ENCODE measurements around the gene UBE2H.
"Not testable (repeated sequence)": the region's sequence is repeated elsewhere in the genome, so short reads cannot be mapped to it uniquely, and the experiment has no call there.

UBE2H gene

DNA sequence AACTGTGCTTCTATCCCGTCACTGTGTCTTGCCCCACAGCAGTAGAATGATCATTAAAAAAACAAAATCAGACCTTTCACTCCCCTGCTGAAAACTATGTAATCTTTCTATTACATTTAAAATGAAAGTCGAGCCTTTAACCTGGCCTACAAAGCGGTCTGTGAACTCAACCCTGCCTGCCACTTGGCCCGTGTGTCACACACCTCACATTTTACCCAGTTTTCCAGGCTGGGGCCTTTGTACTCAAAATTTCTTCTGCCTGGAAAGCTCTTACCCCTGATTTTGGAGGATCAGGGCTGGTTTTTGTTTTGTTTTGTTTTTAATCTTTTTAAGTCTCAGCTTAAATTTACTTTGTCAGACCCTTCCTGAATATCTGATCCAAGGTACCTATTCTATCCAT, 82.1 kb downstream of the UBE2H start:
- no peak for FAIRE-seq

DNA sequence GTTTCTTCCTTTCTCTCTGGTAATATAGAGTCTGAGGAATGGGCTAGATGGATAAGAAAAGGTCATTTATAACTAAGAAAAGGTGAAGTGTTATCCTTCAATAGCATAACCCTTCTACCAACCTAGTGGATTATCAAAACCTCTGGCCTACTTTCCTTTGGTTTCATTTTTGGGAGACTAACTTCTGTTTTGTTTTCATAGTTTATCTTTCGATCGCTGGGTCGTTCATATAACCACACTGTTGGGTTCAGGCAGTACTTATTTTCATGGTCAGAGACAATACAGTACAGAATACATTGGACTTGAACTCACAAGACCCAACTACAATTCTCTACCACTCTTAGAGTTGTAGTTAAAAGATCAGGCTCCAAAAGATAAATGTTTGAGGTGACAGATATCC, 86.5 kb downstream of the UBE2H start:
- FAIRE-seq, result no peak

DNA sequence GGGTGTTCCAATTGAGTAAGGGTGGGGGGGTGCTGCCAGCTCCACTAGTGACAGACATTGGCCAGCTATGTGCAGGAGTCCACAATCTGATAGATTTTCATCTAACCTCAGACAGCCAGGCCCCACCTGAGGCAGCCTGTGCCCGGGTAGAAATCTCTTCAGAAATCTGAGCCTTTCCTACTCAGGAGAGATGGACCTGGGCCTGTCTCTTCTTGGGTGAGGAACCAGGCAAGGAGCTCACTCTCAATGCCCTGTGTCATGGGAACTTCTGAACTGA, 86.9 kb downstream of the UBE2H start:
- no peak for FAIRE-seq

DNA sequence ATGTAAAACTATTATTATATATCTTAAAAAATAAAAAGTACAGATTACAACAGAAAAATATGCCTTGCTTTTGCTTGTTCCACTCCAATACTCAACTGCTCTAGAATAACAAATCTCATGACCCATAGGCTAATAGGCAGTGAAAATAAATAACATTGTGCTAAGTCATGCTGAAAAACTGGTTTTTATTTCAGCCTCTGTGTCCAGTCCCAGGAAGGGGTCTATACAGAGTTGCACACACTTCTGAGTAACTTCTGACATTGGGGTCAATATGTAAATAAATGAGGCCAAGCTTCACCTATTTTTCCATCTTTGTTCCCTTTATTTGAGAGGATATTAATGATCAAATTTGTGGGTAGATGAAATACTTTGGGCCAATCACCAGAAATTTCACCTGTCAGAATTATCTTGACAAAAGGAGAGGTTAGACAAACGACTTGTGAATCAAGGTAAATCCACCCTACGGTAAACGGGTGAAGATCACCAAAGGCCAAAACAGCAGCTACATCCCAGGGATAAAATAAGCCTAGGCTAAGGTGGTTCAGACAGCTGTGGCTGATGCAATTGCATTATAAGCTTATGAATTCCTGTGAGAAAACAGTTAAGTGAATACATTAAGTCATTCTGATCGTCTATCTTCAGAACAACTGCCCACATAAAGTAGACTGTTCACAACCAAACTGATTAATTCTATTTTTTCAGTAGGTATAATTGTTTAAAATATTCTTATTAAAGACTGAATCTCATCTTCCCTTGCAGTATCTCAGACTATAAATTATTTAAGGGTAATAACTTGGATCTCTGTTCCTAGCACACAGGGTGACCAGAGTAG, 87.5 kb downstream of the UBE2H start:
- peak; percentile 82 for FAIRE-seq

DNA sequence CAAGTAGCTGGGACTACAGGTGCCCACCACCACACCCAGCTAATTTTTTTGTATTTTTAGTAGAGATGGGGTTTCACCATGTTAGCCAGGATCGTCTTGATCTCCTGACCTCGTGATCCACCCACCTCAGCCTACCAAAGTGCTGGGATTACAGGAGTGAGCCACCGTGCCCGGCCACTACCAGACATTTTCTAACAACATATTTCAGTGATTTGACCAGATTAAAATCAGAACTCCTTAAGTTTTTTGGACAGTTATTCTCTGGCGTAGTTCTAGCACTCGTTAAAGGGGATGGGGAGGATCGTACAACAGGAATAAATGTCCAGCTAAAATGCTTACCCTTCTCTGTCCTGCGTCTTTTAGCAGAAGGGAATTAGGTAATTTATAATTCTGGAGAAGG, 88.1 kb downstream of the UBE2H start:
- not testable (repeated sequence) for FAIRE-seq

DNA sequence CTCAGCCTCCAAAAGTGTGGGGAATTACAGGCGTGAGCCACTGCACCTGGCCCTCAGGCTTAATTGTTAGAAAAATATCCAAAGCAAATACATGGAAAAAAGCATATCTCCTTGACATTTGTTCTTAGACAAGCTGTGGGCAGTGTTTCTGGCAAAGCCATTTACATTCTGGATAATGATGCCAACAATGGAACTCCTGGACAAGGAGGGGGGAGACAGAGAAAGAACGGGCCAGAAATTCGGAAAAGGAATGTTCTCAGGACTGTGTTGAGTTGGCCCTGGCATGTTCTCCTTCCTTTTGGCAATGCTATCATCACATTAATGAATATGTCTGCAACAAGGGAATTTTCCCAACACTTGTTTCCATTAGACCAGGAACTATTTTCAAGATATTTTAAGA, 88.7 kb downstream of the UBE2H start:
- FAIRE-seq, result no peak

DNA sequence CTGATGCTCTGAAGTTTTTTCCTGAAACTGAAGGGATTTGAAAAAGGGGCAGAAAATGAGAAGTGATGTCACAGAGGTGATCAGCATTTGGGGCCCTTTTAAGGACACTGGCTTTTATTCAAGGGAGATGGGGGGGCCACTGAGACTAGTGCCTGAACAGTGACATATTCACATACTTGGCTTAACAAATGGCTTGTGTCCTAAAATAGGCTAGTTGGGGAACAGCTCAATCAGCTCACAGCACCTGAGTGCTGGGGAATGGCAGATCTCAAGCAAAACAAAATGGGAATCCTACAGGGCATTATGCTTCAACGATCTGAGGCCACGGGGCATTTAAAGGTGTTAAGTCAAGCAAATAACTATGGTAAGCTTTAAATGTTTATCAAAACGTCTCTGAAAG, 90.1 kb downstream of the UBE2H start:
- FAIRE-seq, result no peak

DNA sequence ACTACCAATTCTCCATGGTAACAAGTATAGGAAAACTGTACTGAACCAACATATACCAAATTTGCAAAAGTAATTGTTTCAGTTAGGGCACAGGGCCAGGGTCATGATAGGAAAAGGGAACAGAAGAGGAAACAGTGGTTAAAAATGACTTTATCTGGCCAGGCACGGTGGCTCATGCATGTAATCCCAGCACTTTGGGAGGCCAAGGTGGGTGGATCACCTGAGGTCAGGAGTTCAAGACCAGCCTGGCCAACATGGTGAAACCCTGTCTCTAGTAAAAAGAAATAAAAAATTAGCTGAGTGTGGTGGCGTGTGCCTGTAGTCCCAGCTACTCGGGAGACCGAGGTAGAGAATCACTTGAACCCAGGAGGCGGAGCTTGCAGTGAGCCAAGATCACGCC, 92.0 kb downstream of the UBE2H start:
- not testable (repeated sequence) for FAIRE-seq

DNA sequence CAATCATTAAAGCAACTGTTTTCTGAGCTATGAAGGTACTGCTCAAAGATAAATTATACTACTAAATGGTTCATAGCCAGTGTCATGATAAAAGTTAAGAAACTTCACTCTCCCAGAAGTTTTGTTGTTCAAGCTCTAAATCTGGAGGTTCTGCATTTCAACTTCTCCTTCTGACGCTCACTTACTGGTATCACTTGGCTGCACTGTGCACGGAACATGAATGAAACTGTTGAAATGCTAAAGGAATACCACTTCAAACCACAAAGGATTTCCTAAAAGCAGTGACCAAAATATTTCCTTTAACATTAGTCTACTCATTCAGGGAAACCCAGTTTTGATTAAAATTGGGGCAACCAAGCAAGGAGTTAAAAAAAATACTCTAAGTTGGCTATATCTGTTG, 93.6 kb downstream of the UBE2H start:
- FAIRE-seq, result no peak

DNA sequence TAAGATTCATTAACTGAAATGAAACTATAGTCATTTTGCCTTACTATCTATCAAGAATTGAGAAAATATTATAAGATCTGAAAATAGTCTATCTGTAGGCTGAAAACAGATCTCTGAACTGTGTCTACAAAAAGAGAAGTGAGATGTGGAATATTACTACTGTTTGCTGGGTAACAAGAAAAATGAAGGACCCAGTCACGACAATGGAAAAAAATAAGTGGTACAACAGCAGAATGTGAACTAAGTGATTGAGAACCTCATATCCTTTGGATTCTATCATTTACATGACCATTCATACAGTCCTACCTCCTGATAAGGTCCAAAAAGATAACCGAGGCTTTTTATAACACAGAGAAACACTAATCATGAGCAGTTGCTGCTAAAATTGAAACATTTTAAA, 94.3 kb downstream of the UBE2H start:
- FAIRE-seq, result no peak

DNA sequence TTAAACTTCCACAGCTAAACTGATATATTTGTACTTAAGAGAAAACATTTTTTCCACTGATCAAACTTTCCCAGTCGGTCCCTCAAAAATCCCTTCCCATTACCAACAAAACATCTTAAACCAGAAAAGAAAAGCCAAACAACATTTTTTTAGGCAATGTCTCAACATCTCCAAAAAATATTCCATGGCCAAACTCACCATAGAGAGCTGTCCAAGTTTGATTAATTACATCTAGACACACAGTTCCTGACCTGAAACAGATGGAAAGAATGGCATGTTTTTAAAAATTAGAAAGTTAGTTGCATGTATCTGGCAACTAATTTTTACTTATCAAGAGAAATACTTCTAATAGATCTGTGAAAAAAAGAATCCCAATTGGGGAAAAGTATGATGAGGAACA, 95.4 kb downstream of the UBE2H start:
- FAIRE-seq, result no peak

DNA sequence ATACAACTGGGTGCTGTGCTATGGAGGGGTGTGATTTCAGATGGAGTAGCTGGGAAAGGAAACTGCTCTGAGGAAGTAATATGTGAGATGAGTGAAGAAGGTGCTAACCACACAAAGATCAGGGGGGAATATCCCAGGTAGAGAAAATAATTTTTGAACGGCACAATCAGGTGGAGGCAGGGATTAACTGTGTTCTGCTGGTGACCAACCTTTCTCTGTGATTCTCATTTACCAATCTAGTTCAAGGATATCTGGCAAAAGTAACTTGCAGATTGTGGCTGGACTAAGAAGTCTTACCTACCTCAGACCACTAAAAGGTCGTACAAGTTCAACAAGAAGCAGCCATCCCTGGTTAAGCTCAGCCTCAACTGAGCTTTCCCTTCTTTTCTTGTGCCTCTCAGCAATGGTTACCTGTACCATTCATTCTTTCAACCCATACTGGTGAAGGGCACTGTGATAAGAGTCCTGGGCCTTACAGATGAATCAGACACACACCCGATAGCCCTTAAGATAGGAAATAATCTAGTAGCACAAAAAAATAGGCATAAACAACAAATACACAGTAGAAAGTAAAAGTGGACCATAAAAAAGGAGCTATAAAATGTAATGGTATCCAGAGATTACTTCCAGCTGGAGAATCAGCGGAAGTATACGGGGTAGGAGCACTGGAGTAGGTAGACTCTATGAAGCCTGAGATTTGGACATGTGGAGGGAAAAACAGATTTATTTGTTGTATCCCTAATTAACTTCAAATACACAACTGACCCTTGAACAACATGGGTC, 96.6 kb downstream of the UBE2H start:
- FAIRE-seq, result no peak

DNA sequence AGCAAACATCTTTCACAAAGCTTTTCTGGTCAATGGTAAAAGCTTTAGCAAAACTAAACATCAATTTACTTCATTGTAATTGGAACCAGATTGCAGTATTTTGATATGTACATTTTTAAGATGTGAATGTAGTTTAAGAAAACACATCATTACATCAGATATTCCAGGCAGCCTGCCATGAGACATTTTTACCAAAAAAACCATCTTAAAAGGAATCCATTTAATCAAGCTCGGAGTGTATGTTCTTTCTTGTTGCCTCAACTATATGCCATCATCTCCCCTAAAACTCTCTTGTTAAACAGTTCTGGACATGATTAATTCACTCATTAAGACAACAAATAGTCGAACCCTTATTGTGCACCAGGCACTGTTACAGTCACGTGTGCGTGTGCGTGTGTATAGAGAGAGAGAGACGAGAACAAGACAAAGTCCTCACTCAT, 97.5 kb downstream of the UBE2H start:
- no peak for FAIRE-seq

DNA sequence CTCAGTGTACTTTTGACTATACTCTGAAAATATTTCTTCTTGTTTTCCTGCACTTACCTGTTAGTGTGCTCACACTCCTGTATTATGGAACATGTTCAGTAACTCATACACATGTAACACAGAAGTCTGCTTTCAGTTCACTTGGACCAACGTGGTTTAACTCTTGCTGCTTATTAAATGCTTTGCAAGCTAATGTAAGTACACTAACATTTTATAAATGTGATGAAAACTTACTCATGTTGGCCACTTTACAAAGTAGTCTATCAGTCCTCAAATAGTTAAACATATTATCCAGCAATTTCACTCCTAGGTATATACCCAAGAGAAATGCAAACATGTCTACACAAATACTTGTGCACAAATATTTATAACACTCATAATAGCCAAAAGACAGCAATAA, 98.4 kb downstream of the UBE2H start:
- FAIRE-seq, result no peak

DNA sequence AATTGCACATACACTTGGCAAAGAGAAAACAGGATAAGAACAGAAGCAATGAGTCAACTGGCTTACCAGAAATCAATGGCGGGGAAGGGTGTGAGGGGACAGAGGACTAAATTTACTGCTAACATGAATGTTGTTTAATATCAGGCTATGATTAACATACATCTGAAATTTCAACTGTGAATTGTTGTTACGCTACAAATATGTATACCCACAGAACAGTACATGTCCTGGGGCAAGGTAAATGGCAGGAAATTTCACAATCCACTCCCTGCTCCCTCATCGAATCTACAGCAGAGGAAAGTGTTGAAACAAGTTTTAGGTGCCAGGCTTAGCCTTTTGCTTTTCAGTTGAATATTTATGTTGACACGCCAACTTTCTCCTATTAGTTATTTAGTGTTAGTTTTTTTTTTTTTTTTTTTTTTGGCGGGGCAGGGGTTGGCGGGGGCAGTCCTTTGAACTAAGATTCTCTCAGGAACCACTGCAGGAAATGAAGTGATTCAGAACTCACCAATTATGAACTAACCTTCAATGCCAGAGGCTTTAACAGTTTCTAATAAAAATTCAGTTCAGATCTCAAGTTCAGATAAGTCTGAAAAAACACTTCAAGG, 99.0 kb downstream of the UBE2H start:
- no peak for FAIRE-seq

DNA sequence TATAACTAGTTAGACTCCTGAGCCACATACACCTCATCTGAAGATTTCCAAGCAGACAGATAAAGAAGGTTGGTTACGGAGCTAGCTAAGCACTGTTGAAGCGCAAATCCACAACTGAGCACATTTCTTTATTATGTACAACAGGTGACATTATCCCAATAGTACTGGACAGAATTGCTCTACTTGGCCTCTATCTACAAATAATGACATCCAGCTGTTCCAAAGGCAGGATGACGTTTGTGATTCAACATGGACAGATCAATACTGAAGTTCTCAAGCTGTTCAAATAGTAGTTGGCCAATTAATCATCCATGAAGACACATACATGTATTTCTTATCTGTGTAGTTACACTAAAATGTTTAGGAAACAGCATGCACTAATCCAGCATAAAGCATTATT, 101.0 kb downstream of the UBE2H start:
- peak; percentile 94 for FAIRE-seq

DNA sequence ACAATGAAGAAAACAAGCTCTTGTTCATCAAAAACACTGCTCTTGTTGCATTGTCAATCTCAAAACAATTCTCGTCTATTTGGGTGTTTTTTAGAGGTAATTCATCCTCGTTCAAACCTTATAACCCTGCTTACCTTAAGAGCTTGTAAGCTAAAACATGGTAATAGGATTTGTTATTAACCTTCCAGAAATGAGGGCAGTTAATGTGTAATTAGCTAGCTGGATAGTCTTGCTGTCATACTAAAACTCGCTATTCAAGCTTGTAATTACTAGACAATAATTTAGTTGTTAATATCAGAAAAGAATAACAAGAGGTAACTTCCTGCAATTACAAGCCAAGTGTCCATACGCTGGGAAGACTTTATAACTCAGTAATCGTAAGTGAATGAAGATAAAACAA, 101.6 kb downstream of the UBE2H start:
- peak; percentile 33 for FAIRE-seq

DNA sequence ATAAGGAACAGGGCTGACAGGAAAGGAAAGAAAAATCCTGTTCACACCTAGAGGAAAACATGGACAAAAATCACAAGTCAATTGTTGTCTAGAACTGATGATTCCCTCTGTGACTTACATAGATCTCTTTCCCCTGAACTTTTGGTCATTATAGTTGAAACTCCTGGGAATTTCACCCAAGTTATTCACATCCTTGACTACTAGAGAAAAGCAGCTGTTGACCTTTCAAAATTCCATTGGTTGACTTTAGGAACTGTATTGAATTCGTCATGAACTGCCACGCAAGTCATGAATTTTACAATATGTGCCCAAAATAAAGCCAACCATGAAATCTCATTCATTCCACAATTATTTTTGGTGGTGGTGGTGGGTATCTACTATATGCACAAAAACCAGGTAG, 104.3 kb downstream of the UBE2H start:
- FAIRE-seq, result no peak

DNA sequence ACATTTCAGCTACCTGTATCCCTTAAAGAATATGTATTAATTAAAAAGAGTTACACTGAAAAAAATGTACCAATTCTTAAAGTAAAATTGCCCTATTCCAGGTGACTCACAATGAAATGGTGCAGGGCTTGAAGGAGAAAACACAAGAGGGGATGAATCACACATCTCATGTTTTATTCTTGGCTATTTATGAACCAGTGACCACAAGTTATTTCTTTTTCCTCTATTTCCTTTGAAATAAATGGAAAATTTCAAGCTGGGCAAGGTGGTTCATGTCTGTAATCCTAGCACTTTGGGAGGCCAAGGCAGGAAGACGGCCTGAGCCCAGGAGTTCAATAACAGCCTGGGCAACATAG, 106.8 kb downstream of the UBE2H start:
- FAIRE-seq, result no peak

DNA sequence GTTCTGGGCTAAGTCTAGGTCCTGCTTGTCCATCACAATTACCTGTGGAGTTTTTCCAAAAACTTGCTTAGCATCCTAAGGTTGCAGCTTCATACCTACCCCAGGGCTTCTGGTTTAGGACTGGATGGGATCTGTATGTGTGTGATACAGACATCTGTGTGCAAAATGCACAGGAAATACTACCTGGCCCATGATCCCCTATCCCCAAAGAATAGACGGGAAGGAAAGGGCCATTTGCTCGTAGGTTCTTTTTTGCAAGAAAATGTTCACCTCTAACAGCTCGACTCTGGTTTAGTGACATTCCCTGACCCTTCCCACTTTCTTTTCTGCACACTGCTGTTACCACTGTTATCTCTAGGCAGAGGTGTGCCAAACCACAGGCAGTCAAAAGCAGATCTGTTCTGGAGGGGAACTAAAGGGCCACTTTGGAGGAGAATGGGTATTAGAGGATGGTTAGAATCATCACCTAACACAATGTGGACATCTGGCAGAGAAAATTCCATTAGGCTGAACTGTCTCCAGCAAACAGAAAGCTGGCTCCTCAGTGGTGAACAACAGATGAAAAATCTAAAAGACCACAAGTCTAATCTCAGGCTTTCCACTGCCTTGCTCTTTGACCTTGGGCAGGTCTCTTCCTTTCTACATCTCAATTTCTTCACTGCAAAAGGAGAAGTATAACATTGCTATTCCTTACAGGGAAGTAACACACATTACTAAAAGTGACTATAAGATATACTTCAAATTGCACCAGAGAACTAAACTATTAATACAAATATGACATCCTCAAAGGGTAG, 107.4 kb downstream of the UBE2H start:
- no peak for FAIRE-seq

DNA sequence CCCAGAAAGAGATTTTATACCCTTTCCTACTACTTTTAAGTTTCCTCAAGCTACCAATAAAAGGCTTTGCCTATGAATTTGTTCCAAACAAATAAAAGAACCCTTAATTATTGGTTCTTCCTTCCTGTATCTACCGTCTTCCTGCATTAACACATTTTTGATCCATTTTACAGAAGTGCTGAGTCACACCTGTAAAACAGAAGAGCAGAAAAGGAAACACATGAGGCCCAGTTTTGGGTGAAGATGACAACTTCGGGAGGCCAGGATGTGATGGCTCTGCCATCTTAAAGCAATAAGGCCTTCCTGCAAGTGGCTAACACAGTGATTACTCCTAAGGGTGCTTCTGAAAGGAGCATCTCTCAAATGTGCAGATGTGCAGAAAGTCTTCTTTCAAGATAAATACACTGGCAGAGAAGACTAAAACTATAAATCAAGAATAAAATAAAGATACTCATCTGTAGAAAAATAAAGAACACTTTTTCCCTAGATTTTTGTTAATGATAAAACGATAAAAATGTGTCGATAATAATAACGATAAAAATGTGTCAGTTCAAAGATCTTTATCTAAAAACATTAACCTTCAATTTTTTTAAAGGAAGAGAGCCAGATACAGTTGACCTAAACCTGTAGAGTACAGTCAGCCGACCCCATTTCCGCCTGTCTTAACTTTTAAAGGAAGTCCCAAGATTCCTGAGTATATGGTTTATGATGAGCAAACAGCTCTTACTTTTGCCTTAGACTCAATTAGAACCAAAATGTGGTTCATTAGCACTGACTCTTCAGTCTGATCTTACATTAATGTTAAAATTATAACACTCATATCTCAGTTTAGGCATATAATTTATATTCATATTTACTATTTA, 108.6 kb downstream of the UBE2H start:
- no peak for FAIRE-seq

DNA sequence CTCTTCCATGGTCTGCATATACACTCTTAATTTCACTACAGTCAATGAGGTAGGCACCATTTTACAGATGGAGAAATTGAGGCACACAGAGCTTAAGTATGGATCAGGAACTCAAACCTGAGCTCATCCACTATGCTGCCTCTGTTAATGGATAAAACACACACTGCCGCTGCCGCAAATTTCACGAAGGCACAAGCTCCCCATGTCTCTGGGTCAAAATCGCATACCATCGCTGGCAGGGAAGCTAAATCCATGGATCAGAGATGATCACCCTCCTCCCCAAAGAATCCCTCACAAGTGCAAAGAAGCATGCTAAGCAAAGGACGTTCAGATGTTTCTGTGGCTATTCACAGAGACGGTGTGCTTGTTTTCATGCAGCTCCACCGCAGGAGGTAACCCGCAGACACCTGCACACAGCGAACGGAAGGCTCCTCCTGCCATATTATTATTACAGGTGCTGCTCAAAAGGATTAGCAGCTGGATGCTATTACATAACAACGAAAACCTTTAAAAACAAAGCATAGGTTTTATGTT, 109.3 kb downstream of the UBE2H start:
- no peak for FAIRE-seq

Data from islet of Langerhans (tissue), 1 donor.